Fibroblast of the aortic adventitia (primary cell): Measurements from ENCODE around the gene CAPN13. TPM values are rescaled to one million over a fixed set of nuclear protein-coding genes. Genes with fewer than 3 reads are reported as not detected.

Experiments used
- DNase-seq: peaks from one replicate; pipeline ENCODE4 v3.0.0-alpha.2; 2010; ENCODE audit warnings: low read depth
- H3K4me3 ChIP-seq: 2 replicates; pipeline ENCODE4 v1.5.1; 2011; ENCODE audit warnings: low read depth, mild to moderate bottlenecking, control low read depth, low read length, moderate library complexity
- total RNA-seq: library from RNA; depleted of rRNA; stranded (reverse); fragments of >200 nt; gene quantifications from 2 replicates; pipeline ENCODE4 v1.2.3, GENCODE V29; 2012; ENCODE audit warnings: low replicate concordance
- TF ChIP-seq, protein P1 (sequence below): IDR thresholded peaks from 2 replicates; pipeline ENCODE4 v1.5.1; 2011; ENCODE audit warnings: mild to moderate bottlenecking, low read length, control low read depth, inconsistent platforms; ENCODE audit not compliant: insufficient read depth

CAPN13 gene
- total RNA-seq, 1 donor = not detected

DNA sequence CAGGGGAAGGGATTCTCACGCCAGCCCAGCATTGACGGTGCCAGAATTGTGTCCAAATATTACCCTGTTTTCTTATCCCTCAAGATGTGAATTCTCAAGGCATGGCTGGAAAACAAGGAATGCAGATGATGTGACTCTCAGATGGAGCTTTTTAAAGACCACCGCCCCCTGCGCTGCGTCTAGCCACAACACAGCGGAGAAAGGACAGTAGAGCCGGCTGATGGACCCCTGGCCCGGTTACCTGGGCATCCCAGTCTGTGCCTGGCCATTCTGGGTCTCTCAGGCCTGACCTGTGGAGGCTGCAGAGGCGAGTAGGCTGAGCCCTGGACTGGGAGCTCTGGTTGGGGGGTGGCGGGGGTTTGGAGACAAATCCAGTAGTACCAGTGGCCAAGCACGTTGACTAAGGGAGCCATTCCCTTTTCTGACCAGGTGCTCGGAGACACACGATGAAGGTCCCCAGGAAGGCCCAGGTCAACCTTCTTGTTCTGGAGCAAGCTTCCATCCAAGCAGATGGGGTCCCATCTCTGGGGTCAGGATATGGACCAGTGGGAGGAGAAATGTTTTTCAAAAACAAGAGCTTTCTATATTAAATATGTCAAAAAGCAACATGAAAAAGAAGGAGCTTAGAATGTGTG is 5.3 kb downstream of the CAPN13 start:
- no peak for DNase-seq
- TF ChIP-seq, protein P1, sequence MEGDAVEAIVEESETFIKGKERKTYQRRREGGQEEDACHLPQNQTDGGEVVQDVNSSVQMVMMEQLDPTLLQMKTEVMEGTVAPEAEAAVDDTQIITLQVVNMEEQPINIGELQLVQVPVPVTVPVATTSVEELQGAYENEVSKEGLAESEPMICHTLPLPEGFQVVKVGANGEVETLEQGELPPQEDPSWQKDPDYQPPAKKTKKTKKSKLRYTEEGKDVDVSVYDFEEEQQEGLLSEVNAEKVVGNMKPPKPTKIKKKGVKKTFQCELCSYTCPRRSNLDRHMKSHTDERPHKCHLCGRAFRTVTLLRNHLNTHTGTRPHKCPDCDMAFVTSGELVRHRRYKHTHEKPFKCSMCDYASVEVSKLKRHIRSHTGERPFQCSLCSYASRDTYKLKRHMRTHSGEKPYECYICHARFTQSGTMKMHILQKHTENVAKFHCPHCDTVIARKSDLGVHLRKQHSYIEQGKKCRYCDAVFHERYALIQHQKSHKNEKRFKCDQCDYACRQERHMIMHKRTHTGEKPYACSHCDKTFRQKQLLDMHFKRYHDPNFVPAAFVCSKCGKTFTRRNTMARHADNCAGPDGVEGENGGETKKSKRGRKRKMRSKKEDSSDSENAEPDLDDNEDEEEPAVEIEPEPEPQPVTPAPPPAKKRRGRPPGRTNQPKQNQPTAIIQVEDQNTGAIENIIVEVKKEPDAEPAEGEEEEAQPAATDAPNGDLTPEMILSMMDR = no peak
- no peak overlapping the region for H3K4me3 ChIP-seq

DNA sequence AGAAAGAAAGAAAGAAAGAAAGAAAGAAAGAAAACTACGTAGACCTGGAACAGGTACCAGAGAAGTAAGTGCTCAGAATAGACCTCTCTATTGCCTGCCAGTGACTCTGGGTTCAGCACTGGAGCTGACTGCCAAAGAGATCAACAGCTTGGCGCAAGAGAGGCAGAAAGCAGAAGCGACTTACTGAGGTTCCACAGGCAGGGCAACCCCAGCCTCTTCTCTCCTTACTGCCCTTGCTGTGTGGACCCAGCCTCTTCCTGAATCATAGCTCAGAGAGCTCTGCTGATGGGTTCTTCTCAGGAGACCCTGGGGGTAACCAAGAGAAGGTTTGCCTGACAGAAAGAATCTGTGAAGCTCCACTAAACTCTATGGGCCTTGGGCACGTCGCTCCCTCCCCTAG is 7.1 kb downstream of the CAPN13 start:
- DNase-seq = no peak
- H3K4me3 ChIP-seq = no peak overlapping the region
- TF ChIP-seq, protein P1 = no peak

DNA sequence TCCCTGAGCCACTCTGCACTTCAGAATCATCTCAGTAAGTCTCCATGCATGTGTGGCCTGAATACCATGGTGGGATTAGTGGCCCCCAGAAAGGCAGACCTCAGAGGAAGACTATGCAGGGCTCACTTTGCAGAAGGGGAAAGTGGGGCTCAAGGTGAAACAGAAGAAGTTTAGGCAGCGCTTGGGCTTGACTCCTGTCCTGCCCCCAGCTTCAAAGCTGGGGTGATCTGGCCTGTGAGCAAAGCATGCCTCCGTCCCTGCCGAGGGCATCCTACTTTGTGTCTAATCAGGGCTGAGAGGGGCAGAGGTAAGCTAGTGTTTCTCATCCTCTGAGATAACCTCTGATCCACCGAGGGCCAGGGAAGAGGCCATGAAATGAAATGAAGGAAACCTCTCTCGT is 7.9 kb downstream of the CAPN13 start:
- no peak for DNase-seq
- no peak overlapping the region for H3K4me3 ChIP-seq
- TF ChIP-seq, protein P1 = no peak

DNA sequence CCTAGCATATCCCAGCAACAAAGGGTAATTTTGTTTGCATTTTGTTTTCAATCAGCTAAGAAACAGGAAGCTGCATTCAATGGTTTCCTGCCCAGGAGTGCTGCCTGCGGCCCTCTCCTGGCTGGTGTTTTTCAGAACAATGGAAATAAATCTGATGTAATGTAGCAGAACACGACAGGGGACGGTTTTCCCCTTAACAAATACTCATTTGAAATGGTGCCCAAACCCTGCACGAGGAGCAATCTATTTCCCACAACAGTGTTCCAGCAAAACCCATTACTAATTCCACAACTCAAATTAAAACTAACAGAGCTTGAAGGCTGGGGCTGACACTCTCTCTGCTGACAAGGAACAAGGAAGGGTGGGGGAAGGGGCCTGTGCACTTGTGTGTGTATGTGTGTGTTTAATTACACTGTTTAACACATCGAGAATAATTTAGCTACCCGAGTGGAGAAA is 8.7 kb downstream of the CAPN13 start:
- TF ChIP-seq, protein P1 = no peak
- DNase-seq = no peak
- H3K4me3 ChIP-seq = no peak overlapping the region

DNA sequence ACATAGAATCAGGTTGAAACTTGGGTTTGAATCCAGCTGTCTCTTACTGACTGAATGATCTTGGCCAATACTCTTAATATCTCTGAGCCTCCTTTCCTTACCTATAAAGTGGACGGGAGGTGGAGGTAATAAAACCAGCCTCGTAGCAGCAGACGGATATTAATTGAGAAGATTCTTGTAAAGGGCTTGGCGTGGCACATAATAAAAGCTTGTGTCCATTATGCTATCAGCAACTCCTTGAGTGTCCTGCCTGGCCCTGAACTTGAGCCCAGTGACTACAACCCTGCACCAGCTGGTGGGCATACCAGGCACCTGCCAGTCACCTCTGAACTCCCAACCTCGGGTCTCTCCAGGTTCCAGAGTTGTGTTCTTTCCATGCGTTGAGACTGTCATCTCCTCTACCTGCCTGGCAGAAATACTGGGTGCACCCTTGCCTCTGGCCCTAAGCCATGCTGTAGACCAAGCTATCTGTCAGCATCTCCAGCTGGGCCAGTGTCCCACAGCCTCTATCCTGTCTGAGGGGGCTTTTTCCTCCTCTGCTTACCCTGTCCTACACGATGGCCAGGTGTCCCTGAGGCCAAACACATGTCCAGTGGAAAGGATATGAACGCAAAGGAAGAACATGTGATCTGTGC is 9.7 kb downstream of the CAPN13 start:
- H3K4me3 ChIP-seq = no peak overlapping the region
- DNase-seq = no peak
- TF ChIP-seq, protein P1 = no peak

DNA sequence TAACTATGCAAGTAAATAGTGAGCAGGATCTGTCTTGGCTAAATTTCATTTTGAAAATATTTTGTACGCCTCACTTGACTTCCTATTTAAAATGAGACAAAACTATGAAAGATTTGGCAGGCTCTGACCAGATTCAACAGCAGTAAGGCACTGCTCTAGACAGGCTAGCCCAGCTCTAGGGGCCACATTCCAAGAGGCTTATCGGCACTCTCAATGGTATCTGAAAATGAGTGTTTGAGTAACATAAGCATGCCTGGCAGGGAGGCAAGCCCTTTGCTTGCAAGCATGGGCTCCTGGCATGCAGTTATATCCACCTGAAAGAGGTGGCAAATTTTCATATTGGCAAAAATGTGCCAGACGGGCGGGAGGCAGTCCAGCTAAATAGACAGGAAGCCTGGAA is 10.5 kb downstream of the CAPN13 start:
- no peak overlapping the region for H3K4me3 ChIP-seq
- TF ChIP-seq, protein P1 = no peak
- peak; percentile 8 for DNase-seq
